ENCODE results near the gene NEK1. TPM values are rescaled to one million over a fixed set of nuclear protein-coding genes. Genes with fewer than 3 reads are reported as not detected.

NEK1 gene
- total and polyA plus RNA-seq, 2 experiments from 2014 or later, result 7.6 to 14.3 TPM

- Histone ChIP-seq H3K36me3 (ENCODE audit: low read depth) (peaks cover 11% of the 10 kb centered on the region; the same call in 1 of the 2 replicates), H4K20me1 (ENCODE audit: insufficient read depth) (no peaks in the 10 kb centered on the region), H3K27ac (peak overlapping the region; percentile 68), H3K9ac (peak overlapping the region; percentile 23), H3F3A (ENCODE audit: insufficient read depth) (peaks cover 16% of the 10 kb centered on the region), H3K4me3 (no peak overlapping the region), H3K79me2 (ENCODE audit: insufficient read depth) (peaks cover 55% of the 10 kb centered on the region), H3K4me2 (ENCODE audit: unreplicated experiment) (peak overlapping the region; percentile 10), H2AFZ (0 out of 2 replicates have a peak overlapping the region, but pooled peaks have one; percentile 4), H3K9me3 (ENCODE audit: low read depth) (no peaks in the 10 kb centered on the region), H3K27me3 (replicated peaks; ENCODE audit: insufficient read depth) (no peaks in the 10 kb centered on the region), H3K4me1 (ENCODE audit: insufficient read depth) (peaks cover 17% of the 10 kb centered on the region), H3K9me2 (ENCODE audit: insufficient read depth) (no peaks in the 10 kb centered on the region)
- TF ChIP-seq EZH2 (IDR thresholded peaks at IDR 0.05; ENCODE audit: insufficient read depth, poor library complexity, severe bottlenecking), result no peak
- TF ChIP-seq EZH2phosphoT487 (IDR thresholded peaks at IDR 0.05; ENCODE audit: insufficient read depth, low read depth), result no peak
- 5 to 15% methylated on average over 1 of the region's 1 CpG for whole genome bisulfite sequencing, 2 experiments (ENCODE audit: low coverage in 1 of 2, low lambda C conversion rate in 2 of 2, missing lambda C conversion rate in 2 of 2)
- in situ Hi-C loops (cut with MboI), result loop anchor here (25.0 kb wide), 1 partner anchor 432 kb away; the partner anchor contains the start of gene MFAP3L
- DNase-seq, result no peak
Observed at GRCh38 chr4:169604903-169605331, 7.5 kb downstream of the NEK1 start.

- H3K27me3 ChIP-seq (replicated peaks; ENCODE audit: insufficient read depth), result no peaks in the 10 kb centered on the region
- H3K4me2 ChIP-seq (ENCODE audit: unreplicated experiment), result peak overlapping the region; percentile 10
- H3K4me1 ChIP-seq (ENCODE audit: insufficient read depth), result peaks cover 17% of the 10 kb centered on the region
- peaks cover 16% of the 10 kb centered on the region for H3F3A ChIP-seq (ENCODE audit: insufficient read depth)
- DNase-seq, result peak; percentile 88
- TF ChIP-seq EZH2phosphoT487 (IDR thresholded peaks at IDR 0.05; ENCODE audit: insufficient read depth, low read depth), result no peak
- TF ChIP-seq EZH2 (IDR thresholded peaks at IDR 0.05; ENCODE audit: insufficient read depth, poor library complexity, severe bottlenecking), result no peak
- no peaks in the 10 kb centered on the region for H3K9me2 ChIP-seq (ENCODE audit: insufficient read depth)
- no peak overlapping the region for H3K4me3 ChIP-seq
- peak overlapping the region; percentile 68 for H3K27ac ChIP-seq
- H4K20me1 ChIP-seq (ENCODE audit: insufficient read depth), result no peaks in the 10 kb centered on the region
- H3K36me3 ChIP-seq (ENCODE audit: low read depth), result peaks cover 11% of the 10 kb centered on the region; the same call in 1 of the 2 replicates
- in situ Hi-C loops (cut with MboI), result loop anchor here (25.0 kb wide), 1 partner anchor 433 kb away; the partner anchor contains the start of gene MFAP3L
- peak overlapping the region; percentile 29 for H3K9ac ChIP-seq
- WGBS, 2 experiments (ENCODE audit: low coverage in 1 of 2, low lambda C conversion rate in 2 of 2, missing lambda C conversion rate in 2 of 2), result 7 to 9% methylated on average over 1 of the region's 1 CpG
- peaks cover 49% of the 10 kb centered on the region for H3K79me2 ChIP-seq (ENCODE audit: insufficient read depth)
- 0 out of 2 replicates have a peak overlapping the region, but pooled peaks have one; percentile 4 for H2AFZ ChIP-seq
- H3K9me3 ChIP-seq (ENCODE audit: low read depth), result no peaks in the 10 kb centered on the region
Observed at GRCh38 chr4:169604131-169604900, 8.1 kb downstream of the NEK1 start.

- no peaks in the 10 kb centered on the region for H4K20me1 ChIP-seq (ENCODE audit: insufficient read depth)
- no peak overlapping the region for H3K27ac ChIP-seq
- H3K79me2 ChIP-seq (ENCODE audit: insufficient read depth), result peaks cover 41% of the 10 kb centered on the region
- in situ Hi-C loops (cut with MboI), result loop anchor here (25.0 kb wide), 1 partner anchor 434 kb away; the partner anchor contains the start of gene MFAP3L
- H3K36me3 ChIP-seq (ENCODE audit: low read depth), result peaks cover 11% of the 10 kb centered on the region; the same call in 1 of the 2 replicates
- no peak for TF ChIP-seq EZH2phosphoT487 (IDR thresholded peaks at IDR 0.05; ENCODE audit: insufficient read depth, low read depth)
- no peak for TF ChIP-seq EZH2 (IDR thresholded peaks at IDR 0.05; ENCODE audit: insufficient read depth, poor library complexity, severe bottlenecking)
- peaks cover 17% of the 10 kb centered on the region for H3K4me1 ChIP-seq (ENCODE audit: insufficient read depth)
- H3K4me3 ChIP-seq, result no peak overlapping the region
- no peak for DNase-seq
- no peaks in the 10 kb centered on the region for H3K9me2 ChIP-seq (ENCODE audit: insufficient read depth)
- no peaks in the 10 kb centered on the region for H3K9me3 ChIP-seq (ENCODE audit: low read depth)
- H3F3A ChIP-seq (ENCODE audit: insufficient read depth), result peaks cover 16% of the 10 kb centered on the region
- WGBS, 2 experiments (ENCODE audit: low coverage in 1 of 2, low lambda C conversion rate in 2 of 2, missing lambda C conversion rate in 2 of 2), result 94 to 97% methylated on average over 2 of the region's 2 CpGs
- H3K4me2 ChIP-seq (ENCODE audit: unreplicated experiment), result no peak overlapping the region
- no peak overlapping the region for H2AFZ ChIP-seq
- no peaks in the 10 kb centered on the region for H3K27me3 ChIP-seq (replicated peaks; ENCODE audit: insufficient read depth)
- no peak overlapping the region for H3K9ac ChIP-seq
Observed at GRCh38 chr4:169603312-169603711, 9.1 kb downstream of the NEK1 start.

GRCh38 chr4:169601016-169601771 is 11.2 kb downstream of the NEK1 start:
- Histone ChIP-seq H3K9ac (no peak overlapping the region), H3K27ac (no peak overlapping the region), H3K4me3 (no peak overlapping the region), H3F3A (ENCODE audit: insufficient read depth) (peaks cover 16% of the 10 kb centered on the region), H3K9me3 (ENCODE audit: low read depth) (no peaks in the 10 kb centered on the region), H3K36me3 (ENCODE audit: low read depth) (peaks cover 11% of the 10 kb centered on the region; the same call in 1 of the 2 replicates), H3K4me1 (ENCODE audit: insufficient read depth) (peaks cover 17% of the 10 kb centered on the region), H3K27me3 (replicated peaks; ENCODE audit: insufficient read depth) (no peaks in the 10 kb centered on the region), H3K4me2 (ENCODE audit: unreplicated experiment) (no peak overlapping the region), H3K9me2 (ENCODE audit: insufficient read depth) (no peaks in the 10 kb centered on the region), H3K79me2 (ENCODE audit: insufficient read depth) (peaks cover 25% of the 10 kb centered on the region), H2AFZ (no peak overlapping the region), H4K20me1 (ENCODE audit: insufficient read depth) (no peaks in the 10 kb centered on the region)
- DNase-seq, result no peak
- in situ Hi-C loops (cut with MboI), result loop anchor here (25.0 kb wide), 1 partner anchor 436 kb away; the partner anchor contains the start of gene MFAP3L
- TF ChIP-seq EZH2 (IDR thresholded peaks at IDR 0.05; ENCODE audit: insufficient read depth, poor library complexity, severe bottlenecking) (no peak), EZH2phosphoT487 (IDR thresholded peaks at IDR 0.05; ENCODE audit: insufficient read depth, low read depth) (no peak)
